ENCODE data around the gene ANO8.

DNA sequence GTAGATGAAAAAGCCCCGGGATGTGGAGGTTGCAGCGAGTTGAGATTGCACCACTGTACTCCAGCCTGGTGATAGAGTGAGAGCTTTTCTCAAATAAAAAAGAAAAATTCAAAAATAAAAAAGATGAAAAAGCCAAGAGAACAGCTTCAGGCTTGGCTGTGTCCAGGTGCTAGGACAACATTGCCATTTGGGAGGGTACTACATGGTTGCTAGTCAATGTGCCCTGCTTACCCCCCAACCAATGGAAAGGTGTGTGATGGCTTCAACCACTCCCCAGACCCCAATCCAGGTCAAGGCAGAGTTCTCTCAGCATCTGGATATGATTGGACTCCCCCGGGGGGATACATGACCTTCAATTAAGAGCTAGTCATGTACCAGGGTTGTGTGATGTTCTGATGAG lies 55.2 kb downstream of the ANO8 start:
- TF ChIP-seq POLR2AphosphoS5 (IDR thresholded peaks at IDR 0.05) (no peak), EP300 (IDR thresholded peaks at IDR 0.05) (no peak)
- TF ChIP-seq, protein P1, sequence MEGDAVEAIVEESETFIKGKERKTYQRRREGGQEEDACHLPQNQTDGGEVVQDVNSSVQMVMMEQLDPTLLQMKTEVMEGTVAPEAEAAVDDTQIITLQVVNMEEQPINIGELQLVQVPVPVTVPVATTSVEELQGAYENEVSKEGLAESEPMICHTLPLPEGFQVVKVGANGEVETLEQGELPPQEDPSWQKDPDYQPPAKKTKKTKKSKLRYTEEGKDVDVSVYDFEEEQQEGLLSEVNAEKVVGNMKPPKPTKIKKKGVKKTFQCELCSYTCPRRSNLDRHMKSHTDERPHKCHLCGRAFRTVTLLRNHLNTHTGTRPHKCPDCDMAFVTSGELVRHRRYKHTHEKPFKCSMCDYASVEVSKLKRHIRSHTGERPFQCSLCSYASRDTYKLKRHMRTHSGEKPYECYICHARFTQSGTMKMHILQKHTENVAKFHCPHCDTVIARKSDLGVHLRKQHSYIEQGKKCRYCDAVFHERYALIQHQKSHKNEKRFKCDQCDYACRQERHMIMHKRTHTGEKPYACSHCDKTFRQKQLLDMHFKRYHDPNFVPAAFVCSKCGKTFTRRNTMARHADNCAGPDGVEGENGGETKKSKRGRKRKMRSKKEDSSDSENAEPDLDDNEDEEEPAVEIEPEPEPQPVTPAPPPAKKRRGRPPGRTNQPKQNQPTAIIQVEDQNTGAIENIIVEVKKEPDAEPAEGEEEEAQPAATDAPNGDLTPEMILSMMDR (IDR thresholded peaks at IDR 0.05), result no peak

Data from stomach (tissue), 4 donors.